22Rv1 (cell line): ENCODE data around the gene LYPD3.
A peak's percentile ranks its signal among the peaks of the same experiment; 100 is the strongest.

Experiments used
- H3K27ac ChIP-seq: fragments of 450-650 bp; 2 replicates; pipeline ENCODE4 v1.5.1; 2017
- CTCF ChIP-seq: fragments of 450-650 bp; IDR thresholded peaks from 2 replicates; pipeline ENCODE4 v1.5.1; 2017; ENCODE audit warnings: mild to moderate bottlenecking
- ZFX ChIP-seq: fragments of 450-650 bp; IDR thresholded peaks from 2 replicates; pipeline ENCODE4 v1.6.1; 2017; ENCODE audit warnings: antibody characterized with exemption, borderline replicate concordance

The LYPD3 gene

GRCh38 chr19:43462785-43463380 is 2.5 kb downstream of the LYPD3 start:
- TF ChIP-seq ZFX (no peak), CTCF (no peak)
- peak overlapping the region; percentile 71; the same call in 1 of the 2 replicates for H3K27ac ChIP-seq

- TF ChIP-seq ZFX (no peak), CTCF (no peak)
- H3K27ac ChIP-seq = no peak overlapping the region
These were observed 3.0 kb downstream of the LYPD3 start for GRCh38 chr19:43462383-43462782.

GRCh38 chr19:43461303-43461702 is 4.1 kb downstream of the LYPD3 start:
- no peak overlapping the region for H3K27ac ChIP-seq

GRCh38 chr19:43460362-43461016 is 4.9 kb downstream of the LYPD3 start:
- H3K27ac ChIP-seq = no peak overlapping the region
- no peak for TF ChIP-seq ZFX
- TF ChIP-seq CTCF = no peak

More at GRCh38 chr19:43461303-43461702, 4.1 kb downstream of the LYPD3 start:
- no peak for TF ChIP-seq CTCF
- no peak for TF ChIP-seq ZFX

- TF ChIP-seq ZFX (no peak), CTCF (no peak)
- no peak overlapping the region for H3K27ac ChIP-seq
These were observed 7.6 kb downstream of the LYPD3 start for GRCh38 chr19:43457809-43458208.

GRCh38 chr19:43455321-43456113 is 9.9 kb downstream of the LYPD3 start:
- TF ChIP-seq ZFX (no peak), CTCF (no peak)
- peak overlapping the region; percentile 79 for H3K27ac ChIP-seq

- TF ChIP-seq ZFX = no peak
- TF ChIP-seq CTCF = no peak
These were observed 11.4 kb downstream of the LYPD3 start for GRCh38 chr19:43454031-43454430.

More at GRCh38 chr19:43454031-43454430, 11.4 kb downstream of the LYPD3 start:
- no peak overlapping the region for H3K27ac ChIP-seq
